ENCODE data around the gene NEURL1.

The NEURL1 gene

DNA sequence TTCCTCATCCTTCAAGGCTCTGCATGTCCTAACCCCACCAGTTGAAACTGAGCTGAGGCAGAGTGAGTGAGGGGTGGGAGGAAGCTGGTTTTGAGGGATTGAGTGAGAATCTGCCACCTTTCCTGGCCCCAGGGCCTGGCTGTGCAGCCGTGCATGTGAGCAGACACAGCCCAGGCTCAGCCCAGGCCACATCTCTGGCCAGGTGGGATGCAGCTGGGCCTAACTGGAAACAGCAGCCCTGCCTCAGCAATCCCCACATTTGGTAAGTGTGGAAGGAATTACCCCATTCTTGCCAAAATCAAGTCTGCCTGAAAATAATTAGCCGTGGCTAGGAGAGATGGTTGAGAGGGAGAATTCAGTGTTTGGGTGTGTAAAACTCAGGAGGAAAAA lies 116.6 kb downstream of the NEURL1 start:
- no peak for DNase-seq

DNA sequence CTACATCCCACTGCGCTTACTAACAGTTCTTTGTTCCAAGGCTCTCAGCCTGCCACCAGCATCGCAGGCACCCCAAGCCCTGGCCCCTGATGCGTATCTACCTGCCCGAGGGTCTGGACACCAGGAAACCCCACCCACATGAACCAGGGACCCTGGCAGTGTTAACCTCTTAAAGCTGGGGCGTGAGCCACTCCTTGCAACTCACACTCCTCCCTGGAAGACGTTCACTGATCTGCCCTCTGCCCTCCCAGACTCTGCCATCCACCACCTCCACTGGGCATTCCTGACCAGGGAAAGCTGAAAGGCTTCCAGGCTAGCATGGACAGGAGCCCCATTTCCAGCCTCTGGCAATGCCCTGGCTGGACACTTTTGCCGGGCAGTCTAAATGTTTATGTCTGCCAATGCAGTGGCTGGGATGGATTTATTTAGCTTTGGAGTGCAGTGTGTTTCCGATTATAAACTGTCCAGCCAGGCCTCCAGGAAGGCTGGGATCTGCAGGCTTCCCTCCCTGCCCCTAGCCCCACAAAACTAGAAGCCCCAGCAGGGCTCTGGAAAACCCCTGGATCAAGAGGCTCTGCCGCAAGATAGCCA lies 117.5 kb downstream of the NEURL1 start:
- no peak for DNase-seq

DNA sequence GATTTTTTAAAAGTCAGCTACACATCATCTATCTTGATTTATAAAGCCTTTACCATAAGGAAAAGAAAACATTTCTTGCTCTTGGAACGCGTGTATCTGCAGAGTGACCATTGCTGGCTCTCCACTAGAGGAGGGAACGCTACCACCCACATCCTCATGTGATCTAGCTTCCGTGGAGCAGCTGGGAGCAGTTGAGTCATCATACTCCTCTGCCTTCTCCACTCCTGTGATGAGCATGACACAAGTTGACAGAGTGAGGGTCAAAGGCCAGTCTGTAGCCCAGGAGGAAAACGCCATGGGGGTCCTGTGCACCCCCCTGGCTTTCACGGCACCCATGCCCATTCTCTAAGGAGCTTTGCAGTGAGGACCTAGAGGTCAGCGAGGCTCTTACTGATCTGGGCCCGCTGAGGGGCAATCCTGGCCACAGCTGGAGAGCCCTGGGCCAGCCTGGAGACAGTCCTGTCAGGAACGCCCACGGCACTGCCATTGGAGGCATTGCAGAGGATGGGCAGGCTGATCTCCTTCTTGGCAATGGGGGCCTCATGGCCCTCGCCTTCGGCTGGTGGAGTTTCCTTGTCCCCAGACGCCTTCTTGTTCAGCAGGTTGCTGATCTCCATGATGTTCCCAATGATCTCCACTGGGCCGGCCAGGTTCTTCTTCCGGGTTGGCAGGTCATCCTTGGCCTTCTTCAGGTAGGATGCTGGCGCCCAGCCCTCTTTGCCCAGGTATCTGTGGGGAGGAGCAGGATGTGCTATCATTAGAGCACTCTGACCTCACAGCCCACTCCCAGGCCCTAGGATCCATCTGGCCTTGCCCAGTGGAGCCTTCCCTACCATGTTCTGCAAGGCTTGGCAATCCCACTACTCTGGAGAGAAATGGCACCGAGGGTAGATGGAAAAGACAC lies 119.2 kb downstream of the NEURL1 start:
- peak; percentile 81 for DNase-seq

DNA sequence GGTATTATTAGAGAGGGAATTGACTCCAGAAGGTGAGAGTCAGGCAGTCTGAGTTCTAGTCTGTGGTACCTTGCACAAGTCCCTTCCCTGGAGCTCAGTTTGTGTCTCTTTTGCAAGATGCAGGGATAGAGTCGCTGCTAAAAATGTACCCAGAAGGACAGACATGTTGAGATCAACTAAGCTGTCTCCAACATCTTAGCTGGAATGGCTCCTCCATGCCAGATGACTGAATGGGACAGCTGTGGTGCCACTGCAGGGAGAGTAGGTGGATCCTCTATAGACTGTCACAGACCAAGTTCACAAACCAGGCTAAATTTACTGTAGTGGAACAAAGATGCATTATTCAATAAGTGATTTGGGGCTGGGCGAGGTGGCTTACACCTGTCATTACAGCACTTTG lies 120.1 kb downstream of the NEURL1 start:
- no peak for DNase-seq

DNA sequence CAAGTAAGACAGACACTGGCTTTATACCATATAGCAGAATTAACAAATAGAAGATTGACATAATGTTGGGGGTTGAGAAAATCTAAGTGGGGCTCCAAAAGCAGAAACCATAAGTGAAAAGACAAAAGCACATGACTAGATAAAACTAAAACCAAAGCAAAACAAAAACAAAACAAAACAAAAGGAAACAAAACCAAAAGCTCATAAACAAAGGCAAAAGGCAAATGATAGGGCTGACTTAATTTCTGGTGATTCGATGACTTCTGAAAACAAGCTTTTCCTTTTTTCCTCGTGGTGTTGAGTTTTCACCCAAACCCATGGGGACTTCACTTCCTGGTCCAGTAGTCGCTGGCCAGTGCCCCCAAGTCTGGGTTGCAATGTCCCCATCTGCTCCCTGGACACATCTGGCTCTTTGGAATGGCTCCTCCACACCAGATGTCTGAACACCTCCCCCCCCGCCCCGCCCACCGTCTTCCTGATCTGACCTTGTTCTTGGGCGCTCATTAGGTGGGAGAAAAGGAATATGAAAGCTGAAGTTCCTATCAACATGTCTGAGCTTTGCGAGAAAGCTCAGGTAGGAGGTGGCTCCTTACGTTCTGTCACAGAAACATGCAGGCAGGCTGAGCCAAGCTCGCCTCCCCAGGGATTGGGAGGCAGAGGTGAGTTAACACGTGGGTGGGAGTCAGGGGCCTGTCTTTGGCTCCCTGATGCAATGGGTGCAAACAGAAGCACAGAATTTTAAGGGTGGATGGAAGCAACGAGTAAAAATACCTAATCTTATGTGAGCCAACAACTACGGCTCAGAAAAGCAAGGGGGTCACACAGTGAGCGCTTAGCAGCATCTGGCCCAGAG lies 121.0 kb downstream of the NEURL1 start:
- no peak for DNase-seq

DNA sequence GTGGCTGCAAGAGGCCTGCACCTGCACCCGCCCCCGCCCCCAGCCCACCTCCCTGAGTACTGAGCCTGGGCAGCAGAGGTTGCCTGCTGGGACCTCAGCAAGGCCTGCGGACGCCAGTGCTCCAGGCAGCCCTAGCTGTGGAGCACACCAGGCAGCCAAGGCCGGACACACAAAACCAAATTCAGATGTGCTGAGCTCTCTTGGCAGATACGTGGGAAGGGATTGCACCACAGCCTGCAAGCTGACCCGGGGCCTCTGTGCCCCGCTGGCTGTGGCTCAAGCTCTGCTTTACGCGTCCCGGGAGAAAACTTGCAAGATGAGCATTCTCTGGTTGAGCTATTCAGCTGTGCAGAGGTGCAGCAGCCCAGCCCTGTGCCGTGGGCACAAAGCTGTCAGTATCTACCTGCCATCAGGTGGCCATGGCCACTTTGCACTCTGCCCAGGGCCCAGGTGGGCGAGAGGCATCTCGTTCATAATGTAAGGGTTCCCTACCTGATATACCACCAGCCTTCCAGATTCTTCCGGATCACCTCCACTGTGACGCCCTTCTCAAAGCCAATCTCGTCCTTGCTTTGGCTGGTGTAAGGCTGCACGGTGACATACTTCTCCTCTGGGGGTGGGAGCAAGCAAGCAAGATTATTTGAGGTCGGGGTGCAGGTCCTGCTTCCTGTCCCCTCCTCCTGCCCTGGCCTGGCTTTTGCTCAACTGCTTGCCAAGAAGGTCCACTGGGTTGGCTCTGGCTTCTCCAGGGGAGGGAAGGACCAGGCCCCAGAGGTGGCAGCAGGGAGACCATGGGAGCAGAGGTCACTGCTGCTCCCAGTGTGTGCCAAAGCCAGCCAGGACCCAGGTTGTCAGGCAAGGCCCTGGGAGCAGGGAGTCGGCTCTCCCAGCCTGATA lies 123.4 kb downstream of the NEURL1 start:
- DNase-seq: peak; percentile 10

DNA sequence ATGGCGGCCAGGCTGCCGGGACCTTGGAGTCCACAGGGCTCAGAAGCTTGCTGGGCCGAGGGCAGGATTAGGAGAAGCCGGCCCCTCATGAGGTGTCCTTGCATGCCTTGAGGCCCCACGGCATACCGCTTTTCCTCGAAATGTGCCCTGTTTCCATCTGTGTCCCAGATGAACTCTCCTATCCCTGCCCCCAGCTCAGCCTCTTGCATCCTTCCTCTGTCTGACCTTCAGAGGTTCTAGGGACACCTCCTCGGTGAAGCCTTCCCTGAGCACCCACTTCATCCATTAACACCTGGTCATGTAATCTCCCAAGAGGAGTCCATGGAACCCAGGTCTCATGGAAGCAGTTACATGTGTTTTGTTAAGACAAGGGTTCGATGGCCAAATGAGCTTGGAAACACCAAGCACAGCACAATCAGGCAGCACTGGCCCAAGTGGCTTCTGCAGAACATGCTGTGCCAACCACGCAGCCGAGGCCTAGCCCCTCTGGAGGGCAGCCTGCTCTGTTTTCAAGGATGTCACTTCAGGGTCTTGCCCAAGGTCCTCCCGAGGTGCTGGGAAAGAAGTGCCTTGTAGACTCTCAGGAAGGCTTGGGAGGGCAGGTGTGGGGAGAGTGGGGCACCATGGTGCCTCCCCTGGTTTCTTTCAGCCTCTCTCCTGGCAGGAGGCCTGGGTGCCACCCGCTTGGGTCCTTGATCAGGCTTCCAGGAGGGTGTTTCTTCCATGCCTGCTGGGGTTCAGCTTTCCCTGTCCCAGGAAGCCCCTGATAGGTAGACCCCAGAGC lies 124.3 kb downstream of the NEURL1 start:
- DNase-seq: no peak

DNA sequence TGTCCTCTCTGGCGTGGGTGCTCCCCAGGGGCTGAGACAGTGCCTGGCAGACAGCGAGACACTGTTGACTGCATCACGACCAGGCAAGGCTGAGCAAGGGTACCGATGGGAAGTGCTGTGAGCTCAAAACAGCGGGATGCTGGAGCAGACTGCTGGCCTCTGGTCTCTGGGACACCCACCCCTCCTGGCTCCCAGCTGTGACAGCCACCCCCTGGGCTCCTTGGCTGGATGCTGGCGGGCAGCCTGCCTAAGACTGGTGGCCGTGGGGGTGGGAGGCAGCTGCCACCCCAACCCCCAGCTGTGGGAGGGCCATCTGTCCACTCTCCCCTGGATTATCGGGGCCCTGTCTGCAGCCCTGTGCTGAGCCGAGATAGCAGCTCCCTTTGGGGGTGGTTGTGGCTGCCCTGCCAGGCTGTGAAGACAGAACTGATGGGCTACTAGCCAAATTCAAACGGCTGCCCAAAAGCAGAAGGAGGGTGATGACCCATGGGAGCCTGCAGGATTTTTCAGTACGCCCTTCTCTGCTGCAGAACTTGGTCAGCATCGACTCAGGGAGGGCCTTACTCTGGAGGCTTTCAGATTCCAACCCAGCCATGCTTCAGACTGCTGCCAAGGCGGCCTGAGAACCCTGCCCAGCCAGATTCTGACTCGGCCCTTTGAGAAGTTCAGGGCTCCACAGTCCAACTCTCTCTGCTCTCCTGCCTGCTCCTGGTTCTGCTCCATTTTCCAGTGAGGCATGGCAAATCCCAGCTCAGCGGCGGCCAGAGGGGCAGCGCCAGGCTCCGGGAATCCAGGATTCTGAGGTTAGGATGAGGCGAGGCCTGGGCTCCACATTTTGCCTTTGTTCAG lies 125.3 kb downstream of the NEURL1 start:
- no peak for DNase-seq

DNA sequence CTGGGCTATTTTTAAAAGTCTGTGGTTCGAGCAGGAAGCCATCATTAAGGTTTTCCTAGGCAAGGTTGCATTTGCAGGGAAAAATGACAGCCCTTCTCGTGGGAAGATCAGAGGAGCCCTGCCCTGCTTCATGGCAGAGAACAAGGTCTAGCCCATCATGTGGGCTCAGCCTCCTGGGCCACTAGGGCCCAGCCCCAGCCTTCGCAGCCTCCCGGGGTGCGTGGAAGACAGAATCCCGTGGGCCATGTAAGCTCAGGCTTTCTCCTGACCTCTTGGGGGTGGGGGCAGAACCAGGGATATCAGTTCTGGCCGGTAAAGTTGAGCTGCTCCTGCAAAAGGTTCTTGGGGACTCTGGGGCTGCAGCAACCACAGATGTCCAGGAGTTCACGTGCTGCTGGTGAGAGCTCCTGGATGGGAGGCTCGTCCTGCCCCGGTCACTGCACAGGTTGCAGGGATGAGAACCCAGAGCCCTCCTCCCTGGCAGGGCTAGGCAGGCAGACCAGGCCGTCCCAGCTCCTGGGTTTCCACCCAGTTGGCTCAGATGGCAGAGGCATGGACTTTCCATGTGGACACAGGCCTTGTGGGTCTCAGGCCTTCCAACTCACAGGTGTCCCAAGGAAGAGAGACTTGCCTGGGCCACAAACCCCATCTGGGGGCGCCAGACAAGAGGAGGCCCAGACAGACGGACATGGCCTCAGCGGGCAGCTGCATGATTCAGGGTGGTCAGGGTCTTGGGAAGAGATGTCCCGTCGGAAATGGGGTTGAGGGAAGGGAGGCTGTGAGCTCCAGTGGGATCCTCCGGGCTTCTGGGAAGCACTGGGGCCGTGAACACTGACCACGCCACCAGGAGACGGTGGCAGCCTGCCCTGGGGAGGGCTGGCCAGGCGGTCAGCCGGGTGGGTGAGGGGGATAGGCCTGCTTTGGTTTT lies 126.2 kb downstream of the NEURL1 start:
- DNase-seq: no peak

DNA sequence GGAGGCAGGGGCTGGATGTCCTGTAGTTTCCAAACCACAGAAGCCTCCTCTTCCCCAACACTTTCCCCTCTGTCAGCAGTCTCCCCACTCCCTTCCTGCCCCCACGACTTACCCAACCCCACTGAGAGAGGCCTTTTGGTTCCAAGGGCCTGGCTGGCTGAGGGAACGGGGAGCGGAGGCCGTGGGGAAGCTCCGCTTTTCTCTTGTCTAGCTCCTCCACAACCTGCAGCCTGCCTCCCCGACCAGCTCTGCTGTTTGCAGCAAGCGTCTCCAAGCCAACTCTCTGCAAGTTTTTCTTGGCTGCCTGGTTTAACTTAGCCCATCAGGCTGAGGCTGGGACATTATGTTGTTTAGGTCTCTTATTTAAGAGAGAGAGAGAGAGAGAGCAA lies 126.8 kb downstream of the NEURL1 start:
- no peak for DNase-seq

DNA sequence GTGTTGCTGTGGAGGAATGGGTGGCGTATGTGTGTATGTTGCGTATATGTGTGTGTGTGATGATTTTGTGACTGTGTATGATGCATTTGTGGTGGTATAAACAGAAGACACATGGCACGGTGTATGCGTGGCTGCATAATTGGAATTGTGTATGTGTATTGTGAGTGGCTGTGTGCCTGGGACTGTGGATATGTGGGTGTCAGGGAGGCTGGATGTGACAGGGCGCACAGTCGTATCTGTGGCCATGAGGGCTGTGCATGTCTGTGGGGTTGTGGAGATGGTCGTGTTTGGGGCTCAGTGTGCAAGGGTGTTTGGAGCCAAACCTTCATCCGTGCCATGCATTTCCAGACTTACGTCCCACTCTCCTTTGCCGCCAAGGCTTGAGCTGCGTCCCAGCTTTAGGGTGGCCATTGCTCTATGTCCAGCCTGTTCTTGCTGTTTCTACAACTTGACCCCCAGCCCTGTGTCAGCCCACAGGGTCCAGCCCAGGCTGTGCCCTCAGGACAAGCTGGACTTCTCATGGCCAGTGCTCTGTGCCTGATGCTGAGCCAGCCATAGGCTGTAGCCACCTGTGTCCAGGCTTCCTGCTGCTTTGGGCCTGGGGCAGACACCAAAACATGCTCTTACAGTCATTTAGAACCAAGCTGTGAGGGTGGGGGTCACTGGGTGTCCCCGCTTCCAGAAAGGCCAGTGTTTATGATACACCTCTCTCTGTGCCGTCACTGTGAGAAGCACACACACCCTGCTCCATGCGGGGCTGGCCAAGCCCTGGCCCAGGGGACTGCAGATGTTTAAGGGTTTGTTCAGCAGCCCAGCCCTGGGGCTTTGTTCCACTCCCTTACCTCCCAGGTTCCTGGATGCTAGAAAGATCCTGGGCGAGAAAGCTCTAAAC lies 127.6 kb downstream of the NEURL1 start:
- DNase-seq: no peak

DNA sequence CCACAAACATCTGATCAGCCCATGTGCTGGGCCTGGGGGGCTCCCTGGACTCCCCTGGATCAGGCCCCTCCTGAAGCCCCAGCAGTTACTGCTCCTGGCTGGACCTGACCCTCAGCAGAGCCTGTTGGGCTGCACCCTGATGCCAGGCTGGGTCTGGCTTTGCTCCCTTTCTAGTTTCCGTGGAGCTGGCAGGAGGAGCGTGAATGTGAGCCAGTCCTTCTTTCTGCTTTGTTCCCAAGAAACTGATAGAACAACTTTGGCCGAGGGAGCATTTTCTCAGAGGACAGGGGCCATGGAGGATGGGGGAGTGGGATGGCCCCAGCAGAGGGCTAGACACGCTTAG lies 128.2 kb downstream of the NEURL1 start:
- DNase-seq: no peak

DNA sequence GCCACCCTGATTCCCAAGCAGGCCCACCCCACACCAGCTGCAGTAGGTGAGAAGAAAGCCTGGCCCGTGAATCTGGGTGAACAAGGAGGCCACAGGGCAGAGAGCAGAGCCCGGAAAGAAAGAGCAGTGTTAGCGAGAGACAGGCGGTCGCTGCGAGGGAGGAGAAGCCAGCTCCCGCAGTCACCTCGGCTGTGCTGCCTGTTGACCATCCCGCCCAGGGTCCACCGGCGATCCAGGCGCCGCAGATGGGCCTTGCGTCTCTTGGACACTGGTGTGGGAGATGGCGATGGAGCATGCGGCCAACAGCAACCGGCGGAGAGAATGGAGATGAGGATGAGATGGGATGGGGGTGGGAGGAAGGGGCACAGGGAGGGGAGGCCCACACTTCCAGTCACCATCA lies 128.8 kb downstream of the NEURL1 start:
- DNase-seq: no peak

DNA sequence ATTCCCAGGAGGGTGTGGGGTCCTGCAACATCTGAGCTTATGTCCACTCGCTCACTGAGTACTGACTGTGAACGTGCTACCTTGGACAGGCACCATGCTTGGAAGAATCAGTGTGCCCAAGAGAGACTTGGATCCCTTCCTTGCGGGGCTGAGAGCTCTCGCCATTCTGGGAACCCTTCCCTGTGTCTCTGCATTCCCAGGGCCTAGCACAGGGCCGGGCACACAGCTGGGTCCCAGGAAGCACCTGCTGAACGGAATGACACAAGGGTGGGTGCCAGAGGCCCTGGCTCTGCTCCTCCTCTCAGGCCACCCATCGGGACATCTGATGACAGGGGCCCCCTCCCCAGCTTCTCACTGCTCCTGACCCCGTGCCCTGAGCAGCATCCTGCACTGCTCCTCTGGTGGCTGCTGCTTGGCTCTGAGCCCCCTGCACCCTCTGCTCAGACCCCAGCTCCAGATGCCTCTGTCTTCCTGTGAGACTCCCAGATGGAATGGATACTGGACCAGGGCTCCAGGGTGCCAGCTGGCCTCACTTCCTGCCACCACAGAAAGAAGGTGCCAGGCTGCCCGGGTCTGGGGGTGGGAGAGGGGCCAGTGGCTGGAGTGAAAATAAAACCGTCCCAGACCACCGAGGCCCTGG lies 129.6 kb downstream of the NEURL1 start:
- no peak for DNase-seq

DNA sequence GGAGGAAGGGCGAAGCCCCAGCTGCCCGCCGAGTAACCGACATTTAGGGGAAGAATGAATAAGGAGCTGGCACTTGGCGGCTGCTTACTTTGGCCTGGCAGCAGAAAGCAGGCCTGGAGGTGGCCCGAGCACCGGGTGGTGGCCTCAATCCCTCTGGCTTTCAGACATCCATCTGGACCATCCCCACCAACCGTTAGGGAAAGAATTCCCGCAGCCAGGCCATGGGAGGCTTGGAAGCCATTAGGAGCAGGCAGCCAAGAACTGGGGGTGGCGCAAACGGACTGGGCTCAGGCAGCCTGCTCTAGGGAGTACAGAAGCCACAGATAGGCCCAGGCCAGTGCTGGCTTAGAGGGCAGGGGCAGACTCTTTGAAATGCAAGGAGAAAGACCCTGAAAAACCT lies 132.7 kb downstream of the NEURL1 start:
- no peak for DNase-seq

DNA sequence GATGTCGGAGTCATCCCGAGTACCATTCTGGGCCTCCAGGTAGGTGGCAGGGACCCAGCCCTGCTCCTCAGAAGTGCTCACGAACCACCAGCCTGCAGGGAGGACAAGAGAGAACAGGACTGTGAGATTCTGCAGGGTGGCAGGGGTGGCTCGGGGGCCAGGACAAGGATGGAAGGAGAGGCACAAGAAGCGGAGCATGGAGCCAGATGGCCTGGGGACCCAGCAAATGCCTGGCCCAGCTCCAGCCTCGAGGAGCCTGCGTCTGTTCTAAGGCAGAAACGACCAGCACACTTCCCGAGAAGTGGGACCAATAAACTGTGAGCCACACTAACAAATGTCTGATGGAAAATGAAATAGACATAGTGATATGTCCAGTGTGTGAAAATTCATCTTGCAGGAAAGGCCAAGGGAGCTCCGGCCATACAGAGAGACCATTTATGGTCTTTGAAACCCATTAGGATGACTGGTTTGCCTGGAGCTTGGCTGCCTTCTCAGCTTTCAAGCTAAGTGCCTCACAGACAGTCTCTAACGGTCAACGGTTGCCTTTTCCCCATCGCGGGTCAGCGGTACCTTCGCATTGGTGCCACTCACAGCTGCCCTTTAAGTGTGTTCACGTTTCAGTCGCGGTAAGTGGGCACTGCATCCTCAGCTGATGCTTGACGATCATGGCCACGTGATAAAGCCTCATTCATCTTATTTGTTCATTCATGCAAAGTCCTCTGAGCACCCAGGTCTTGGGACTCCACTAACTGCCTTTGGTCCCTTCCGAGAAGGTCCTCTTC lies 133.8 kb downstream of the NEURL1 start:
- DNase-seq: no peak

DNA sequence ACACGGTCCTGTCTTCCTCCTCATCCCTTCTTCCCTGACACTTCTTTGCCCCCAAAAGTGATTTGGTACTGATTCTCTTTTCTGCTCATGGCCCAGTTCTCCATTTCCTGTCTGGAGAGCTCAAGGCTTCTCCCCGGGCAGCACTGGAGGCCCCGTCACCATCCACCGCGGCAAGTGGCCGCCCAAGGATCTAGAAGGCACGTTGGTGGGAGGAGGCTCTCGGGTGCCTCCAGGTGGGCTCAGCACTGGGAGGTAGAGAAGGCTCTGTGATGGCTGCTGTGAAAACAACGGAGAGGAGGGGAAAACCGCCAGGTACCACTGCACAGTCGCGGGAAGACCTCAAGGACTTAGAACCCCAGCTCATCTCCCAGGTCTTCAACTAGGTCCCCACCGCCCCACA lies 134.4 kb downstream of the NEURL1 start:
- no peak for DNase-seq
